Tibial nerve (tissue), 4 donors: ENCODE measurements around the gene KIF1B.

Source experiments
- CTCF ChIP-seq, 5 experiments: fragments of 200-600 bp in 3 of 5; fragments of 450-650 bp in 2 of 5; sonication (generic) in 3 of 5; IDR thresholded peaks; one replicate each; pipeline ENCODE4 v1.5.1; 2016 to 2019; ENCODE audit warnings: antibody characterized with exemption in 5 of 5, mild to moderate bottlenecking in 3 of 5, moderate library complexity in 2 of 5
- EP300 ChIP-seq, 2 donors: sonication (generic); formaldehyde crosslinking; IDR thresholded peaks; one replicate each; pipeline ENCODE4 v1.6.1; 2017; ENCODE audit warnings: antibody characterized with exemption in 2 of 2, mild to moderate bottlenecking in 1 of 2
- POLR2A ChIP-seq, 2 donors: fragments of 450-650 bp; IDR thresholded peaks; one replicate each; pipeline ENCODE4 v1.6.1; 2017; ENCODE audit warnings: antibody characterized with exemption in 2 of 2, mild to moderate bottlenecking in 2 of 2, moderate library complexity in 2 of 2

GRCh38 chr1:10304295-10304694, 93.9 kb downstream of the KIF1B start:
- TF ChIP-seq POLR2A (IDR thresholded peaks at IDR 0.05) = no peak
- no peak for TF ChIP-seq CTCF (IDR thresholded peaks at IDR 0.05)
- TF ChIP-seq EP300 (IDR thresholded peaks at IDR 0.05) = no peak
